ENCODE results near the gene UBAP1L.
"Not testable (repeated sequence)": the region's sequence is repeated elsewhere in the genome, so short reads cannot be mapped to it uniquely, and the experiment has no call there.

UBAP1L gene

GRCh38 chr15:65099801-65100200 lies 15.2 kb downstream of the UBAP1L start:
- DNase-seq (ENCODE audit: low spot score): not testable (repeated sequence)

DNA sequence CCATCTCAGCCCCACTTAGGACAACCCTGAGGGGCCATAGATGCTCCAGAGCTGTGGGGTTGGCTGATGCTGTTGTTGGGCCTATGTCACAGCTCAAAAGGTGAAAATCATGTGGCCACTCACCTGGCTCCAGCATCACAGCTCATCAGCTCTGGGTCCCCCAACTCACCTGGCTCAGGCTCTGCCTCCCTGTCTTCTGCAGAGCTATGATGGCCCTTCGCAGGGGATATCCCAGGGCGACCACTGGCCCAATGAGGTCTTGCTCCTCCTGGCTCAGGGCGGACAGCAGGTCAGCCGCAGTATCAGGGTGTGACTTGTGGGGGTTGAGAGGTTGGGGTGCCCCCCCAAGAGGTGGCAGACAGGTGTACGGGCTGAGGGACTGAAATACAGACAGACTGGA lies 15.7 kb downstream of the UBAP1L start:
- DNase-seq (ENCODE audit: low spot score): no peak

DNA sequence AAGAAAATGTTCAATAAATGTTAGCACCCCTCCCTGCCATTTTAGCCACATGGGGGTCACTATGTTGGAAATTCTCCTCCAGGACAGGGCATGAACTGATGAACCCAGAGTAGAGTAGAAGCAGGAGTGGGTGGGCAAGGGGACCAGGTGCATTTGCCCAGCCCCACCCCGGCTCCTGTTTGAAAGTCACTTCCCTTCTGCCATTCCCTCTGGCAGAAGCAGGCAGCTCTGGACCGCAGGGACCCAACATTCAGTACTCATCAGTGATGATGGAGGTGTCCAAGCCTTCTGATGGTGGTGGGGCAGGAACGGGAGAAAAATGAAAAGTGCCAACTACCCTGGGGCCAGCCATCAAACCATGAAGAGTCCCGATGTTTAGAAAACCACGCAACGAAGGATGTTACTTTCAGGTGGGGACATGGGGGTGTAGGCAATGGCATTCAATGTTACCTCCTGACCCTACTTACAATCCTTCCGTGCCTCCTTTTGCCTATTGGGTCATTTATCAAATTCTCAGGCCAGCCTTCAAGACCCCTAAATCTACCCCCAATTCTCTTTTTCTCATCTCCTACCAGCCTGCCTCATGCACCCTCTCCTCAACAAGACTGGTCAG lies 17.2 kb downstream of the UBAP1L start:
- no peak for DNase-seq (ENCODE audit: low spot score)

DNA sequence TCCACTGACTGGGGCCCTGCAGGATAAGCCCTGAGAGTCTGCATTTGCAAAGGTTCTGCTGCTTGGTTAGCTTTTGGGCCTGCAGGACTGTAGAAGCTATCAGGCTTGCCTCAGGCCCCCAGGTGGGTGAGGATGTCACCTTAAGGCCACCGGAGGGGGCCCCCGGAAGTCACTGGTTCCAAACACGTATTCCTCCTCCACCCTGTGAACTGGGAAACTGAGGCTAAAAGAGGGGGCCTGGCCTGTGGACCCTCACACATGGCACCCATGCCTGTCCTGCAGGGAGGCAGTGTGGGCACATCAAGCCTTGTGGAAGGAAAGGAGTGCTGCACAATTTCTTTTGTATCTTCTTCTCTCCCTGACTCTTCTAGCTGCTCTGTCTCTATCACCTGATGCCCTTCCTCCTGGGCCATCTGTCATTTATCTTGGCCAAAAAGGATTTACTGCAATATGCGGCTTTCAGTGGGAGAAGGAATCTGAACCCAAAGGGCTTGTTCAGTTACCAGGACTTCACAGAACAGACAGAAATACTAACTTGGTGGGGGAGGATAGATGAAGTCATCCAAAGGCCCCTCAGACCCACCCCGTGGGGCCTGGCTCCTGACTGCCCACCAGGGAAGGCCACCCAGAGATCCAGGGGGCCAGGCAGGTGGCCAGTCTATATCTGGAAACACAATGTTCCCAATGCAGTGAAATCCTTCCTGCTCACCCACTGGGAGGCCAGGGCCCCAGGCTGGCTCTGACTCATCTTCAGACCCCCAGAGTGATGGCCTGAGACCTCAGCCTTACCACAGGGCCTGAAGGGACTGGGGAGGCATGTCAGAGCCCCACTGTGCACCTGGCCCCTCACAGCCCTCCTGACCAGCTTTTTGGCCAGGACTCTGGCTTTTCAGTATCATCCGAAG lies 18.3 kb downstream of the UBAP1L start:
- no peak for DNase-seq (ENCODE audit: low spot score)

- no peak for DNase-seq (ENCODE audit: low spot score)
Measured at GRCh38 chr15:65095747-65096104, 19.3 kb downstream of the UBAP1L start.

GRCh38 chr15:65095011-65095746 lies 19.8 kb downstream of the UBAP1L start:
- DNase-seq (ENCODE audit: low spot score): no peak

DNA sequence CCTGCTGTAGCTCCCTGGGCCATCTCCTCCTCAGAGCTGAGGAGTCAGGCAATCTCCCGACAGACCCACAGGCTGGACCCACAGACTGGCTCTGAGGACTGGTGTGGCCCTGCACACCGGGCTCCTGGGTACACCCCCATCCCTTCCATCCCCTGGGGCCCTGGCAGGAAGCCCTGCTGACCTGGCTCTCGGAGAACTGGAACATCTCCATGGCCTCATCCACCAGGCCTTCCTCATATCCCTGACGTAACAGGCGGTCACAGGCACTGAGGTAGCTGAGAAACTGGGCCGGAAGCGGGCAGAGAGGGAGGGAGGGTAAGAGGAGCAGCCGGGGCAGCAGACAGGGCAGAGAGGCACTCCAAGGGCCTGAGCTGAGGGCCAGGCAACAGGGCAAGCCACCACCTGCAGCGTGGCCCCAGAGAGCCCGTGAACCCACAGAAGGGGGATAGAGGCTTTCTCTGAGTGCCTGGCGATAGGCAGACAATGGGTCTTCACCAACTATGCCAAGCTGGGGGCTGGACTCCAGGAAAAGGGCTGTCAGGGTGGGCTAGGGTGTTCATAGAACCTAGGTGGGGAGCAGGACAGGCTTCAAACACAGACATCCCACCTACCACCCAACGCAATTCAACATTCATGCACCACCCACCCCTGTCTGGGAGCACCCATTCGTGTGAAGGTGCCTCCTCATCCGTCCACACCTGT lies 20.6 kb downstream of the UBAP1L start:
- DNase-seq (ENCODE audit: low spot score): no peak

- DNase-seq (ENCODE audit: low spot score): not testable (repeated sequence)
Measured at GRCh38 chr15:65093793-65094170, 21.2 kb downstream of the UBAP1L start.

- DNase-seq (ENCODE audit: low spot score): no peak
Measured at GRCh38 chr15:65092911-65093792, 21.8 kb downstream of the UBAP1L start.

DNA sequence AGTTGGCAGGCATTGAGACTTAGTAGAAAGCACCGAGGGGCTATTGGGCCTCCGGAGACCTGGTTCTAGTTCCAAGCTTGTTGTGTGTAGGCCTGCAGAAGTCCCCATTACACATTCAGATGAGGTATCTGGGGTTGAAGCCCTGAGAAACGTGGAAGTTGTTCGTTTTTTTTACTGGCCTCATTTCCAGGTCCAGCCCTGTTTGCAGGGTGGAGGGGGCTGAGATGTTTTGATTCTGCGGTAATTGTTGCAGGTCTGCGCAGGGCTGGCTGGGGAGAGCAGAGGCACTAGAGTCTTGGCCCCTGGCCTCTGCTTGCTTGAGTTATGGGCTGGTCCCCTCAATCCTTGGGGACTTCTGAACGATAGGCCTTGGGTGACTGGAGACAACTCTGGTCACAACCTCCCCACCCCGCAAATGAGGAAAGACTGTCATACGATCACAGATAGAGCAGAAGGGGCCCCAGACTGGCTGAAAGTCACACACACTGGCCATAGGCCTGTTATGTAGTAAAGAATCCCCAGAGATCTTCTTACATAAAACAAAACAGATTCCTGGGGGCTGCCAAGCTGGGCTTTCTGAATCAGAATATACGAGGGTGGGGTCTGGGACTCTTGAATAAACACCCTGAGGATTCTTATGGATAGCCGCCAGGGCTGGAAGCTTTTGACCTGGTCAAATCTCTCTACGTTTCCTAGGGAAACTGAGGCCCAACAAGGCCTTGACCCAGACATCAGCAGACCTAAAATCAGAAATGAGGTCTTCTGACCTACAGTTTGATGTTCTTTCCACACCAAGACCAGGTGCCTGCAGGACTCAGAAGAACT lies 22.8 kb downstream of the UBAP1L start:
- no peak for DNase-seq (ENCODE audit: low spot score)

DNA sequence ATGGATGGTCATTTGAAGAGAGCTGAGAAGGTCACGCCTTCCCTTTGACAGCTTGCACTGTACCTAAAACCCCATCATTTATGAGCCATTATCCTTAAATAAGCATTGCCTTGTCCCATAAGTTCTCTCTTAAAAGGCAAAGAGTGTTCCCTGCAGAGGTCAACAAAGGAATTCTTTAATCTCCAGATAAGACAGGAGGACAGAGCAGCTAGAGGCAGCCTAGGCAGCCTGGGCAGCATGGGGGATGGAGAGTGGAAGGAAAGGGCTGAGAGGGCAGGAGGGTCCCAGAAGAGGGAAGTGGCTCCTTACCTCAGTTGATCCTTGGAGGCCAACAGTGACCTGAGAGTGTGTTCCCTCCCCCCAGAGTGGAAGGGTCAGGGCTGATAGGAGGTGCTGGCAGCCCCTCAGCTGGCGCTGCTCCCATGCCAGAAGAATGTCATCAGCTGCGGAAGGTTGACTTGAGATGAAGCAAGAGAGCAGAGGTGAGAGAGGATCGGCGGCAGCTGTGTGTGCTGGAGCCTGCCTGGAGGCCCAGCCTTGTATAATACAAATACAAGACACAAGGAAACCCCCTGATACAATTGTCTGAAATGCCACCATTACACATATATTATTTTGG lies 25.7 kb downstream of the UBAP1L start:
- no peak for DNase-seq (ENCODE audit: low spot score)

GRCh38 chr15:65088643-65089021 lies 26.4 kb downstream of the UBAP1L start:
- DNase-seq (ENCODE audit: low spot score): no peak

DNA sequence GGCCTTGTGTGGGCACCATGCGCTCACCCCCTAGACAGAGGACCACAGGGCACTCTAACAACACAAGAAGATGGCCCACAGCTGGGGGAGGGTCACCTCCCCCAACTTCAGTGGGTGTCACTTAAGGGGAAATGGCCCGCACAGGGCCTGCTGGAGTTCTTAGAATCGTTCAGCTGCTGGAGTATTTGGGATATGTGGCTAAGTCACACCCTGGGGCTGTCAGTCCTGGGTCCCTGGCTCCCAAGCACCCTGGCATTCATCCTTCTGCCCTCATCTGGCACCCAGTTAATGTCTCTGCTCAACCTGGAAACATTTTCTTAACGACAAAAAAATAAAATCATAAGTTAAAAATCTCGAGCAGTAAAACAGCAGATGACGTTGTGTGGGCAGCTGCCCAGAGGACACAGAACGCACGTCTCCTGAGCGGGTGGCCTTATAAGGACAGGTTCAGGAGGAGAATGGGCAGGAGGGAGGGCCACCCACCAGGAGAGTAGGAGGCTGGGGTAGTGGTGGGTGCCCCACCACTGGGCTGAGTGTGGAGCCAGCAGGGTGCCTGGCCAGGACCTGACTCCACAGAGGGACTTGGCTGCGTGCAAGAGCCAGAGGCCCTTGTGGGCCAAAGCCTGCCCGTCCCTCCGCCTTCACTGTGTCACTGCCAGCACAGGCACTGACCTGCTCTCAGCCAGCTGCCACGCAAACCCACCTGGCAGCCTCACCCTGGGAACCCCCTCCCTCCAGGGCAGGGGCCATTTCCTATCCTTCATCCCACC lies 26.9 kb downstream of the UBAP1L start:
- no peak for DNase-seq (ENCODE audit: low spot score)

- no peak for DNase-seq (ENCODE audit: low spot score)
Measured at GRCh38 chr15:65087411-65087810, 27.6 kb downstream of the UBAP1L start.

- no peak for DNase-seq (ENCODE audit: low spot score)
Measured at GRCh38 chr15:65086680-65087111, 28.3 kb downstream of the UBAP1L start.

GRCh38 chr15:65085990-65086679 lies 28.9 kb downstream of the UBAP1L start:
- no peak for DNase-seq (ENCODE audit: low spot score)

DNA sequence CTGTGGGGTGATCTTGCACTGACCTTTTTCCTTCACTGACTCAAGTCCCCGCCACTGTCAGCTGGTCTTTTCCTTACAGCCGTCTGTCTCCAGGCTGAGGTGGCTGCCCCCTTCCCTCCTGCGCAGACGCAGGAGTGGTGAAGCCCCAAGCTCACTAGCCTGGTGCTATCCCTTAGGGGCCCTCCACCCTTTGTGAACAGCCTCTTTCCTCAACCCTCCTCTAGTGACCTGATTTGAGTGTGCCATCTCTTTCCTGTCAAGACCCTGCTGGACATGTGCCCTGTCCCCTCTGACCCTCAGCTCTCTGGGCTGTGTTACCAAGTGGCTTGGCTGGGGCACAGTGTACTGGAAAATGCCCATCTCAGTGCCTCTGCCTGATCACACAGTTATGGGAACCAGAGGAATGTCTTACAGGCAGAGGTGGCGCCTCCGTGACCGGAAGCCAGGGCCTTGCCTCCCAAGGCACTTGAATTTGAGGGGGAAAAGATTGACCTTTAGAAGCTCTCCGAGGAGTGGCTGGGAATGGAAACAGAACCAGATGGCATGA lies 29.7 kb downstream of the UBAP1L start:
- no peak for DNase-seq (ENCODE audit: low spot score)

- DNase-seq (ENCODE audit: low spot score): no peak
Measured at GRCh38 chr15:65084500-65085206, 30.3 kb downstream of the UBAP1L start.
